ENCODE results near the gene AP1G1. TPM values are rescaled to one million over a fixed set of nuclear protein-coding genes. Genes with fewer than 3 reads are reported as not detected.
A peak's percentile ranks its signal among the peaks of the same experiment; 100 is the strongest.
"Not testable (repeated sequence)": the region's sequence is repeated elsewhere in the genome, so short reads cannot be mapped to it uniquely, and the experiment has no call there.

The AP1G1 gene
- 74.9 TPM for total RNA-seq

- ATAC-seq = peak; percentile 98
Observed at GRCh38 chr16:71808593-71809459, at the start of gene AP1G1. Gene AP1G1 (minus strand): TSS chr16:71808834. CDS start chr16:71789479, 19,355 bp downstream.

GRCh38 chr16:71855937-71856662 lies 47.5 kb upstream of the AP1G1 start:
- ATAC-seq = no peak

GRCh38 chr16:71854369-71854948 lies 45.8 kb upstream of the AP1G1 start:
- no peak for ATAC-seq

- no peak for ATAC-seq
Observed at GRCh38 chr16:71853413-71853812, 44.8 kb upstream of the AP1G1 start.

GRCh38 chr16:71852561-71852960 lies 43.9 kb upstream of the AP1G1 start:
- ATAC-seq = no peak

- ATAC-seq = no peak
Observed at GRCh38 chr16:71852158-71852557, 43.5 kb upstream of the AP1G1 start.

- no peak for ATAC-seq
Observed at GRCh38 chr16:71851746-71852145, 43.1 kb upstream of the AP1G1 start.

- ATAC-seq = no peak
Observed at GRCh38 chr16:71848622-71849021, 40.0 kb upstream of the AP1G1 start.

- ATAC-seq = no peak
Observed at GRCh38 chr16:71847096-71847495, 38.5 kb upstream of the AP1G1 start.

GRCh38 chr16:71846431-71846830 lies 37.8 kb upstream of the AP1G1 start:
- ATAC-seq = no peak

- peak; percentile 98 for ATAC-seq
Observed at GRCh38 chr16:71845639-71846430, 37.2 kb upstream of the AP1G1 start, which contains the start of gene ATXN1L. Gene ATXN1L (plus strand): TSS chr16:71845976. CDS start chr16:71849741, 3,765 bp downstream.

- no peak for ATAC-seq
Observed at GRCh38 chr16:71843572-71843971, 34.9 kb upstream of the AP1G1 start.

GRCh38 chr16:71840052-71840451 lies 31.4 kb upstream of the AP1G1 start:
- ATAC-seq = no peak

GRCh38 chr16:71837150-71837549 lies 28.5 kb upstream of the AP1G1 start:
- ATAC-seq = no peak

GRCh38 chr16:71834291-71834690 lies 25.7 kb upstream of the AP1G1 start:
- no peak for ATAC-seq

GRCh38 chr16:71832112-71832511 lies 23.5 kb upstream of the AP1G1 start:
- ATAC-seq = not testable (repeated sequence)

GRCh38 chr16:71831698-71832097 lies 23.1 kb upstream of the AP1G1 start:
- not testable (repeated sequence) for ATAC-seq

GRCh38 chr16:71830359-71830758 lies 21.7 kb upstream of the AP1G1 start:
- ATAC-seq = no peak

- no peak for ATAC-seq
Observed at GRCh38 chr16:71826533-71827017, 17.9 kb upstream of the AP1G1 start.

- peak; percentile 24 for ATAC-seq
Observed at GRCh38 chr16:71817155-71817500, 8.5 kb upstream of the AP1G1 start.

GRCh38 chr16:71811261-71811803 lies 2.7 kb upstream of the AP1G1 start:
- ATAC-seq = no peak

GRCh38 chr16:71810155-71810530 lies 1.5 kb upstream of the AP1G1 start:
- not testable (repeated sequence) for ATAC-seq

Measured in esophagus mucosa (tissue), 1 donor.